NCI-H69 (cell line): ENCODE data around the gene LCK.
A peak's percentile ranks its signal among the peaks of the same experiment; 100 is the strongest.

Source experiments
- DNase-seq: peaks from one replicate; lab custom pipeline; 2025; lab: John Stamatoyannopoulos, UW

LCK gene

GRCh38 chr1:32250893-32251716 is at the start of gene LCK:
Gene LCK (plus strand): TSS chr1:32251265. CDS start chr1:32274330, 23,065 bp downstream.
- no peak for DNase-seq

- DNase-seq, result peak; percentile 58
Observed at GRCh38 chr1:32204943-32205361, 46.1 kb upstream of the LCK start.

GRCh38 chr1:32205401-32206370 is 45.4 kb upstream of the LCK start, which contains the start of gene IQCC:
Gene IQCC (plus strand): TSS chr1:32205671. CDS start chr1:32205682, 11 bp downstream.
- DNase-seq, result peak; percentile 94

GRCh38 chr1:32208469-32208868 is 42.6 kb upstream of the LCK start:
- no peak for DNase-seq

- peak; percentile 90 for DNase-seq
Observed at GRCh38 chr1:32208891-32209328, 42.2 kb upstream of the LCK start, which contains the start of gene DCDC2B. Gene DCDC2B (plus strand): TSS chr1:32209089. CDS start chr1:32209094, 5 bp downstream.

GRCh38 chr1:32215629-32216480 is 35.2 kb upstream of the LCK start:
- DNase-seq, result peak; percentile 67

GRCh38 chr1:32216566-32216965 is 34.5 kb upstream of the LCK start:
- no peak for DNase-seq

GRCh38 chr1:32219022-32219421 is 32.0 kb upstream of the LCK start:
- DNase-seq, result no peak

GRCh38 chr1:32220746-32221580 is 30.1 kb upstream of the LCK start:
- no peak for DNase-seq

GRCh38 chr1:32221581-32221979 is 29.5 kb upstream of the LCK start:
- no peak for DNase-seq

- peak; percentile 91 for DNase-seq
Observed at GRCh38 chr1:32221980-32222755, 28.9 kb upstream of the LCK start, which contains the start of the genes EIF3I and TMEM234. Gene EIF3I (plus strand): TSS chr1:32222407. CDS start chr1:32222442, 35 bp downstream. Gene TMEM234 (minus strand): TSS chr1:32222353. CDS start chr1:32222322, 31 bp downstream.

- no peak for DNase-seq
Observed at GRCh38 chr1:32223683-32224082, 27.4 kb upstream of the LCK start.

- DNase-seq, result no peak
Observed at GRCh38 chr1:32224285-32224684, 26.8 kb upstream of the LCK start.

GRCh38 chr1:32228771-32229170 is 22.3 kb upstream of the LCK start:
- no peak for DNase-seq

- DNase-seq, result no peak
Observed at GRCh38 chr1:32231843-32232432, 19.1 kb upstream of the LCK start.

- peak; percentile 13 for DNase-seq
Observed at GRCh38 chr1:32232558-32233304, 18.3 kb upstream of the LCK start.

GRCh38 chr1:32234792-32235191 is 16.3 kb upstream of the LCK start:
- no peak for DNase-seq

GRCh38 chr1:32239337-32239736 is 11.7 kb upstream of the LCK start:
- peak; percentile 70 for DNase-seq
